ENCODE data around the gene TTYH2. TPM values are rescaled to one million over a fixed set of nuclear protein-coding genes. Genes with fewer than 3 reads are reported as not detected.

Gene TTYH2
- total and polyA plus RNA-seq, 2 of the 4 experiments (the other 2 are of a cell fraction): 2.3 to 6.8 TPM

DNA sequence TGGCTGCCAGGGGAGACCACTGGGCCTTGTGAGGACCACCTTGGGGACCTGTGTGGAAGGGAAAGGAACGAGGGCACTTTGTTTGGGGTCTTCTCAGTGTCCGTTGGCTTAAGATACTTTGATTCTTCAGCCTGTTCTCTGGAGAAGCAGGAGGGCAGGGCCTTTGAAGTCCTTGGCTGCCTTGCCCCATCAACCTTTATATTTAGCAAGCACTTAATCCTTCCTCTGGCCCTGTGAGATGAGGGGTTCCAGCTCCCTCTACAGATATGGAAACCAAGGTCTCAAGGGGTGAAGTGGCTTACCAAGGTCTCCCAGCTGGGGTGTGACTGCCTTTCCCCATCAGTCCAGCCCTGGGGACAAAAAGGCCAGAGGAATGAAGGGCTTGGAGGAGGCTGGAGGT lies 28.5 kb downstream of the TTYH2 start:
- Histone ChIP-seq H3K9me1 (ENCODE audit: insufficient read depth, low read length) (no peaks in the 10 kb centered on the region), H3K14ac (replicated peaks; ENCODE audit: low read depth, low read length) (no peak overlapping the region), H2BK5ac (ENCODE audit: low read depth, low read length, poor library complexity, severe bottlenecking) (no peak overlapping the region), H3K18ac (ENCODE audit: low read depth, low read length) (no peak overlapping the region), H2AFZ (replicated peaks; ENCODE audit: low read length, poor library complexity) (no peak overlapping the region), H3K56ac (ENCODE audit: extremely low read depth, insufficient read depth, low read length) (no peak overlapping the region), H3K9me3 (ENCODE audit: control insufficient read depth, insufficient read depth, low read length) (no peaks in the 10 kb centered on the region), H3K36me3 (ENCODE audit: control insufficient read depth, insufficient read depth, low read length) (no peaks in the 10 kb centered on the region), H3K4ac (ENCODE audit: low read depth, low read length) (no peak overlapping the region), H3K27ac (ENCODE audit: insufficient read depth, low read length) (no peak overlapping the region), H4K8ac (ENCODE audit: low read depth in 2 of 2, low read length in 2 of 2) (no peak overlapping the region), H3K4me1 (ENCODE audit: control insufficient read depth, insufficient read depth, low read length) (no peaks in the 10 kb centered on the region), H4K5ac (ENCODE audit: low read depth, low read length) (no peak overlapping the region), H3K23ac (ENCODE audit: low read depth, low read length) (no peak overlapping the region), H3K4me2 (ENCODE audit: low read depth, low read length) (no peak overlapping the region), H4K91ac (ENCODE audit: insufficient read depth, low read depth, low read length) (no peak overlapping the region), H2BK20ac (ENCODE audit: low read depth, low read length) (no peak overlapping the region), H2BK120ac (ENCODE audit: low read depth, low read length) (no peak overlapping the region), H3K9ac (ENCODE audit: low read depth, low read length) (no peak overlapping the region), H3K27me3 (ENCODE audit: control insufficient read depth, insufficient read depth, low read length) (no peaks in the 10 kb centered on the region), H2AK5ac (ENCODE audit: low read depth, low read length) (no peak overlapping the region), H3K4me3 (ENCODE audit: insufficient read depth, low read depth, low read length) (no peak overlapping the region), H4K20me1 (ENCODE audit: insufficient read depth, low read length) (no peaks in the 10 kb centered on the region), H2AK9ac (replicated peaks; ENCODE audit: low read depth, low read length, poor library complexity) (no peak overlapping the region), H3K79me1 (ENCODE audit: low read depth in 1 of 2, low read length in 2 of 2) (no peaks in the 10 kb centered on the region), H2BK15ac (ENCODE audit: low read depth, low read length) (no peak overlapping the region)
- no peak for TF ChIP-seq MAZ (IDR thresholded peaks at IDR 0.05; ENCODE audit: borderline replicate concordance, low read depth, low read length)
- TF ChIP-seq FOS (IDR thresholded peaks at IDR 0.05; ENCODE audit: low read depth, low read length): no peak
- TF ChIP-seq, protein P1, sequence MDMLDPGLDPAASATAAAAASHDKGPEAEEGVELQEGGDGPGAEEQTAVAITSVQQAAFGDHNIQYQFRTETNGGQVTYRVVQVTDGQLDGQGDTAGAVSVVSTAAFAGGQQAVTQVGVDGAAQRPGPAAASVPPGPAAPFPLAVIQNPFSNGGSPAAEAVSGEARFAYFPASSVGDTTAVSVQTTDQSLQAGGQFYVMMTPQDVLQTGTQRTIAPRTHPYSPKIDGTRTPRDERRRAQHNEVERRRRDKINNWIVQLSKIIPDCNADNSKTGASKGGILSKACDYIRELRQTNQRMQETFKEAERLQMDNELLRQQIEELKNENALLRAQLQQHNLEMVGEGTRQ (IDR thresholded peaks at IDR 0.05; ENCODE audit: low read depth, low read length): no peak
- no peak for TF ChIP-seq CHD1 (IDR thresholded peaks at IDR 0.05; ENCODE audit: low read depth, low read length)
- TF ChIP-seq RAD21 (IDR thresholded peaks at IDR 0.05; ENCODE audit: low read length): no peak
- TF ChIP-seq MAFK (IDR thresholded peaks at IDR 0.05; ENCODE audit: low read depth, low read length): no peak
- TF ChIP-seq RFX5 (IDR thresholded peaks at IDR 0.05; ENCODE audit: low read depth, low read length): no peak
- TF ChIP-seq NFE2L2 (IDR thresholded peaks at IDR 0.05; ENCODE audit: low read depth, low read length): no peak
- TF ChIP-seq, protein P2, sequence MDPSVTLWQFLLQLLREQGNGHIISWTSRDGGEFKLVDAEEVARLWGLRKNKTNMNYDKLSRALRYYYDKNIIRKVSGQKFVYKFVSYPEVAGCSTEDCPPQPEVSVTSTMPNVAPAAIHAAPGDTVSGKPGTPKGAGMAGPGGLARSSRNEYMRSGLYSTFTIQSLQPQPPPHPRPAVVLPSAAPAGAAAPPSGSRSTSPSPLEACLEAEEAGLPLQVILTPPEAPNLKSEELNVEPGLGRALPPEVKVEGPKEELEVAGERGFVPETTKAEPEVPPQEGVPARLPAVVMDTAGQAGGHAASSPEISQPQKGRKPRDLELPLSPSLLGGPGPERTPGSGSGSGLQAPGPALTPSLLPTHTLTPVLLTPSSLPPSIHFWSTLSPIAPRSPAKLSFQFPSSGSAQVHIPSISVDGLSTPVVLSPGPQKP (IDR thresholded peaks at IDR 0.05; ENCODE audit: borderline replicate concordance, low read depth, low read length): no peak
- TF ChIP-seq MXI1 (IDR thresholded peaks at IDR 0.05; ENCODE audit: borderline replicate concordance, low read depth, low read length): no peak
- TF ChIP-seq BHLHE40 (IDR thresholded peaks at IDR 0.05; ENCODE audit: low read depth, low read length): no peak
- no peak for TF ChIP-seq SMC3 (IDR thresholded peaks at IDR 0.05; ENCODE audit: low read depth, low read length)
- TF ChIP-seq, protein P3, sequence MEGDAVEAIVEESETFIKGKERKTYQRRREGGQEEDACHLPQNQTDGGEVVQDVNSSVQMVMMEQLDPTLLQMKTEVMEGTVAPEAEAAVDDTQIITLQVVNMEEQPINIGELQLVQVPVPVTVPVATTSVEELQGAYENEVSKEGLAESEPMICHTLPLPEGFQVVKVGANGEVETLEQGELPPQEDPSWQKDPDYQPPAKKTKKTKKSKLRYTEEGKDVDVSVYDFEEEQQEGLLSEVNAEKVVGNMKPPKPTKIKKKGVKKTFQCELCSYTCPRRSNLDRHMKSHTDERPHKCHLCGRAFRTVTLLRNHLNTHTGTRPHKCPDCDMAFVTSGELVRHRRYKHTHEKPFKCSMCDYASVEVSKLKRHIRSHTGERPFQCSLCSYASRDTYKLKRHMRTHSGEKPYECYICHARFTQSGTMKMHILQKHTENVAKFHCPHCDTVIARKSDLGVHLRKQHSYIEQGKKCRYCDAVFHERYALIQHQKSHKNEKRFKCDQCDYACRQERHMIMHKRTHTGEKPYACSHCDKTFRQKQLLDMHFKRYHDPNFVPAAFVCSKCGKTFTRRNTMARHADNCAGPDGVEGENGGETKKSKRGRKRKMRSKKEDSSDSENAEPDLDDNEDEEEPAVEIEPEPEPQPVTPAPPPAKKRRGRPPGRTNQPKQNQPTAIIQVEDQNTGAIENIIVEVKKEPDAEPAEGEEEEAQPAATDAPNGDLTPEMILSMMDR (conservative IDR thresholded peaks at IDR 0.05; ENCODE audit: low read depth, low read length): no peak
- DNase-seq (no peak), ATAC-seq (ENCODE audit: low read depth) (no peak)
- intact Hi-C loops (cut with micrococcal nuclease): no loop called here
- ChIA-PET POLR2A (ENCODE audit: unreplicated experiment) (no interaction called here), CTCF (no interaction called here)
- BruUV-seq (replicated peaks): no TSS peak
- in situ Hi-C loops (cut with MboI; ENCODE audit: low sequenced_read_pairs): no loop called here
- dilution Hi-C loops (cut with HindIII; ENCODE audit: low sequenced_read_pairs, unreplicated experiment): no loop called here
- WGBS, 2 experiments (ENCODE audit: extremely low coverage in 2 of 2, insufficient read length in 1 of 2): no CpG with 5 or more reads among the region's 2 CpGs
